Hepatocyte (in vitro differentiated cells): ENCODE results near the gene RBMS1.

Source experiments
- EZH2 ChIP-seq: fragments of 200-600 bp; sonication (generic); IDR thresholded peaks from 2 replicates; pipeline ENCODE4 v1.6.1; 2016; ENCODE audit warnings: antibody characterized with exemption, mild to moderate bottlenecking, borderline replicate concordance
- EZH2phosphoT487 ChIP-seq: fragments of 200-600 bp; sonication (generic); IDR thresholded peaks from one replicate; pipeline ENCODE4 v1.6.1; 2018; ENCODE audit warnings: antibody characterized with exemption, mild to moderate bottlenecking, low read depth, moderate library complexity; ENCODE audit not compliant: unreplicated experiment, severe bottlenecking
- TF ChIP-seq, protein P1 (sequence below): fragments of 200-600 bp; sonication (generic); IDR thresholded peaks from 2 replicates; pipeline ENCODE4 v1.5.1; 2016; ENCODE audit warnings: antibody characterized with exemption, mild to moderate bottlenecking; ENCODE audit not compliant: poor library complexity

DNA sequence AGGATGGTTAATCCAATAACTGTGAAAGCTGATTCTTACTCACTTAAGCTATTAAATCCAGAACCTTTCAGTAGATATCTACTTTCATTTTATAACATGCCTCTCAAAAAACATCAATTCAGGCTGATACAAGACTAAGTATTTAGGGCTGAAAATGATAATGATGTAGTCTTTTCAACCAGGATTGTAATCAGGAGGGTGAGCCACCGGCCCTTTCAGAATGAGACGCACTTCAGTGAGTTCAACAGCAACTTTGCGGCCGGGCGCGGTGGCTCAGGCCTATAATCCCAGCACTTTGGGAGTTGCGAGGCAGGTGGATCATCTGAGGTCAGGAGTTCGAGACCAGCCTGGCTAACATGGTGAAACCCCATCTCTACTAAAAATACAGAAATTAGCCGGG, 30.4 kb downstream of the RBMS1 start:
- TF ChIP-seq EZH2phosphoT487 (no peak), EZH2 (no peak)
- TF ChIP-seq, protein P1, sequence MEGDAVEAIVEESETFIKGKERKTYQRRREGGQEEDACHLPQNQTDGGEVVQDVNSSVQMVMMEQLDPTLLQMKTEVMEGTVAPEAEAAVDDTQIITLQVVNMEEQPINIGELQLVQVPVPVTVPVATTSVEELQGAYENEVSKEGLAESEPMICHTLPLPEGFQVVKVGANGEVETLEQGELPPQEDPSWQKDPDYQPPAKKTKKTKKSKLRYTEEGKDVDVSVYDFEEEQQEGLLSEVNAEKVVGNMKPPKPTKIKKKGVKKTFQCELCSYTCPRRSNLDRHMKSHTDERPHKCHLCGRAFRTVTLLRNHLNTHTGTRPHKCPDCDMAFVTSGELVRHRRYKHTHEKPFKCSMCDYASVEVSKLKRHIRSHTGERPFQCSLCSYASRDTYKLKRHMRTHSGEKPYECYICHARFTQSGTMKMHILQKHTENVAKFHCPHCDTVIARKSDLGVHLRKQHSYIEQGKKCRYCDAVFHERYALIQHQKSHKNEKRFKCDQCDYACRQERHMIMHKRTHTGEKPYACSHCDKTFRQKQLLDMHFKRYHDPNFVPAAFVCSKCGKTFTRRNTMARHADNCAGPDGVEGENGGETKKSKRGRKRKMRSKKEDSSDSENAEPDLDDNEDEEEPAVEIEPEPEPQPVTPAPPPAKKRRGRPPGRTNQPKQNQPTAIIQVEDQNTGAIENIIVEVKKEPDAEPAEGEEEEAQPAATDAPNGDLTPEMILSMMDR, result no peak
